Anterior cingulate cortex (tissue), 58 donors: Measurements from ENCODE around the gene NECAB3.

Experiments used
- DNase-seq, 58 donors: peaks; one replicate each; lab custom pipeline; 2025; lab: John Stamatoyannopoulos, UW

NECAB3 gene

DNA sequence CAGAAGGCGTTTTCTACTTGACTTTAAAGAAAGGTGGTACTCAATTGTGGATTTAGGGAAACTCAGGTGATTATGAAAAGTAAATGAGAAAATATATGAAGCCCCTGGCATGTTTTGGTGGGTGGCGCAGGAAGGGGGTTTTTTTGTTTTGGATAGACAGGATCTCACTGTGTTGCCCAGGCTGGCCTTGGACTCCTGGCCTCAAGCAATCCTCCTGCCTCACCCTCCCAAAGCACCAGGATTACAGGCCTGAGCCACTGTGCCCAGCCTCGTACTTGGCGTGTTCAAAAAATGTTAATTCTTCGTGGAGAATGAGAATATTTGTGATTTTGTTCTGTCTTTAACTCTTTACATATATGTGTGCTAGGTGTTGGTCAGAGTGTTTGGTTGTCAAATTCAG is 44.2 kb downstream of the NECAB3 start:
- no peak for DNase-seq

DNA sequence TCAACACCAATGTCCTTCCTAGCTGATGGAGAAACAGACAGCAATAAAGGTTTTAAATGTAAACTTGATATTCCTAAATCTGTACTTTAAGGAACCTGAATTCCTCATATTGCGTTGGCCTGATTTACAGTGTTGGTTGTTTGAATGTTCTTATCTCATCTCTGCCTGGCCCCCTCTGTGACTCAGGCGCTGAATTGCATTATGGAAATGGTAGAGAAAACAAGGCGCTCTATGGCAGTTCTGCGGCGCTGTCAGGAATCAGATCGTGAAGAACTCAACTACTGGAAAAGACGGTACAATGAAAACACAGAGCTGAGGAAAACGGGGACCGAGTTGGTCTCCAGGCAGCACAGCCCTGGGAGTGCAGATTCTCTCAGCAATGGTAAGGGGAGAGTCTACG is 44.7 kb downstream of the NECAB3 start:
- DNase-seq = no peak

DNA sequence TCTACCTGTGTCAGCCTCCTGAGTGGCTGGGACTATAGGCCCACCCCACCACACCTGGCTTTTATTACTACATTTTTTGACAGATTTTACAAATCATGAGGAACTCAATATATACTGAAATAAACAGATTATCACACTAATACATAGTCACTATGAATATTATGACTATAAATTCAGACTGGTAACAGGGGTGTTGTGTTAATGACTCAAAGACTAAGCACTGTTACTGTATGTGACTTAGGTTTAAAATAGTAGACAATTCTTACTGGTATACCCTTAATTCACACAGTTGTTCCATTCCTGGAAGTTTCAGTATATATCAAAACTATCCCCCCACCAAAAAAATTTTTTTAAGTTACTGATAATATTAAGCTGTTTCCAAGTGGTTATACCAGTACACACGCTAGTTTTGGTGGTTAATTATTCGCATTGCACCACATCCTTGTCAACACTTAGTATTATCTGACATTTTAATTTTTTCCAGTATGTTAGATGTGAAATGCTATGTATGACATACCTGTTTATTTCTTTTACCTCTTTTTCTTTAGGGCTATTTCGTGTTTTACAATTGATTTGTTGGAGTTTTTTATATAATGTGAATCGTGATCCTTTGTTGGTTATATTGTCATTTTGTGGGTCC is 46.5 kb downstream of the NECAB3 start:
- no peak for DNase-seq

DNA sequence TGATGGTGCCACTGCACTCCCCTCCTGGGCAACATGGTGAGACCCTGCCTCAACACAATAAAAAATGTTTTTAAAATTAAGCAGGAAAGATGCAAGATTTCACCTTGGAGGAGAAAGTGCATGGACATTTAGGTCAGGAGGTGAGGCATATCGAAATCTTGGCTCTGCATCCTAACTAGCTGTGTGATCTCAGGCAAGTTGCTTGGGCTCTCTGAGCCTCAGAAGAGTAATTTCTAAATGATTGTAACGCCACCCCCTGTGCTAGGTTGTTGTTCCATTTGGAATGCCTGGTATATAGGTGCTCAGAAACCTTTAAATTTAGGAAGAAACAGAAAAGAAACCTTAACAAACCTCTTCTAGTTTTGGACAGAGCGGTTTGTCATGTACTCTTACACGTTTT is 48.0 kb downstream of the NECAB3 start:
- no peak for DNase-seq

DNA sequence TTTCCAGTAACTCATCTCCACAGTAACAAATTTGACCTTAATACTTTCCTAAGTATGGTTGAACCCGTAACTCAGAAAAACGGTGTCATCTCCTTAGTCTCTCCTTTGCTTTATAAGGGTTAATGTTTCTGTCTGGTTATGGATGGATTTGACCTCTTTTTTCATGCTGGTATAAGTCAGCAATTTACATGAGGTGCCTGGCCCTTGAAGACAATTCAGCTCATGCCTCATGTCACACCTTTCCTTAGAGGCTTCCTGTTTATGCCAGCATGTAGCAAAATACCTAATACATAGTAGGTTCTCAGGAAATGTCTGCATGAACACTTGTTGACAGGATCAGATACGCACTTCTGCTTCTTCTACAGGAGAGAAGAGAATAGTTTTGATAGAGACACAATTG is 49.8 kb downstream of the NECAB3 start:
- DNase-seq = no peak

DNA sequence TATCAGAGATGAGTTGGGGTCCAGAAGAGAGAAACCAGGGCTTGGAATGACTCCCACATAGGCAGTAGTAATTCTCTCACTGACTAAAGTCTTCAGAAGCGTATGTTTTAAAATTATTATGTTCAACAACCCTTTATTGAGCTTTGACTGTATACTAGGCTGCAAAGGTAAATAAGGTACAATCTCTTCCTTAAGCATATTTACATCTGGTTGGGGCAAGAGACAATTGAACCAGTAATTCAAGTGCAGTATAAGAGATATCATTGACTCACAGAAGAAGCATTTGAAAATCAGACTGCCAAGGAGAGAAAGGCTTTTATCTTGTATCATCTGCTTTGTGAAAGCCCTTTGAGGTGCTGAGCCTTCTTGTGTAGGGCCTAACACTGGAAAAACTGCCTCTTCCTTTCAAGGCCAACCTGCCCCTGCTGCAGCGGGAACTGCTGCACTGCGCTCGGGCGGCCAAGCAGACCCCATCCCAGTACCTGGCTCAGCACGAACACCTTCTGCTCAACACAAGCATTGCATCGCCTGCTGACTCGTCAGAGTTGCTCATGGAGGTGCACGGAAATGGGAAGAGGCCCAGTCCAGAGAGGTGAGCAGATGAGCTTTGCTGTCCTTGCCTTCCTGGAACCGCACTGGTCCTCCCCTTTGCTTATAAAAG is 51.4 kb downstream of the NECAB3 start:
- no peak for DNase-seq

DNA sequence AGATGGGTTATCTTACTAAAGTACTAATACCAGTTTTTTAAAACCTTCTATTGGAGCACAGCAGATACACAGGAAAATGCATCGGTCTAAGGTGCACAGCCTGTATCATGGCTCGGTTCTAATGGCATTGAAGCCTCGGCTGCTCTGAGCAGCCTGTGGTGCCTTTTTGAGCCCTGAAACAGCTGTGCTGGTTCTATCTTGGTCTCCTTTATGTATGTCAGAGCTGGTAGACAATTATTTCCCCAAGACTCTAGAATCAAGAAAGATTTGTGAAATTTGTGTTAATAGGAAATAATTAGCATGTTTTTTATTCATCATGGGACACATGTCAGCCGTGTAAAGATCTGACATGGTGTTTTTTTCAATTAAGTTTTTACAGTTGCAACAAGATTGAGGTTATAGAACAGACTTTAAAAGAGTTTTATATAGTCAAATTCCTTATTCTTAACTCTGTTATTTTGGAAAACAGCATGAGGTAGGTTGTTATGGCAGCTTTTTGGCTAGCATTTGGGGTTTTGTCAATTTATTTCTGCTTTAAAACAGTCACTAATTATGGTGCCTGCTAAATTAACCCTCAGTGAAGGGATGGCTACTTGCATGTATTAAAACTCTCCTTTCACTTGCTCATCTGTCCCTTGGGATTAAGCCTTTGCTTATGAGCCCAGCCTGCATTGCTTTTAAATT is 52.4 kb downstream of the NECAB3 start:
- no peak for DNase-seq

DNA sequence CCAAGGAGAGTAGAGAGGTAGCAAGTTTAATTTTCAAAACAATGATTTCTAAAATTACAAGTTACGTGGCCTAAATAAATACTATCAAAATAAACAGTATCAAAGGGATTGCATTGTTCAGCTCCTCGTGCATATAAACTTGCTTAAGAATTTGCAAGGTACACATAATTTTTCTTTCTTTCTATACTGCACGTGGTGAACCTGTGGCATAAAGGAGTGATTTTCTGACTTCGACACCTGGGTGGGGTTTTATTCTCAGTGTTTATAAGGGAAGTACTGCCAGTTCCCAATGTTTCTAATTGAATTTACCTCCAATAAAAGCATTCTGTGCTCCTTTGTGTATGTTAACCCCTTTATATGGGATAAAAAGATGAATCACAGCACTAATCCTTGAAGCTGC is 62.2 kb downstream of the NECAB3 start:
- no peak for DNase-seq

DNA sequence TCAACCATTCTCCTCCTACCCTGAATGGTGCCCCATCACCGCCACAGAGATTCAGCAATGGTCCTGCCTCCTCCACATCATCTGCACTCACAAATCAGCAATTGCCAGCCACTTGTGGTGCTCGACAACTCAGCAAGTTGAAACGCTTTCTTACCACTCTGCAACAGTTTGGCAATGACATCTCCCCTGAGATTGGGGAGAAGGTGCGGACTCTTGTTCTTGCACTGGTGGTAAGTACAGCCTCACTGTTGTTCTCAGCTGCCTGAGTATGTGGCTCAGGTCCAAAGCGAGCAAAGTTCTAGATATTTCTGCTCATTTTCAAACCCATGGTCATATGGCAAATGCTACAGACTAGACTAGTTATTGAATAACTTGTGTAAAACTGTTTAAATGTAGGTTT is 63.1 kb downstream of the NECAB3 start:
- DNase-seq = no peak

DNA sequence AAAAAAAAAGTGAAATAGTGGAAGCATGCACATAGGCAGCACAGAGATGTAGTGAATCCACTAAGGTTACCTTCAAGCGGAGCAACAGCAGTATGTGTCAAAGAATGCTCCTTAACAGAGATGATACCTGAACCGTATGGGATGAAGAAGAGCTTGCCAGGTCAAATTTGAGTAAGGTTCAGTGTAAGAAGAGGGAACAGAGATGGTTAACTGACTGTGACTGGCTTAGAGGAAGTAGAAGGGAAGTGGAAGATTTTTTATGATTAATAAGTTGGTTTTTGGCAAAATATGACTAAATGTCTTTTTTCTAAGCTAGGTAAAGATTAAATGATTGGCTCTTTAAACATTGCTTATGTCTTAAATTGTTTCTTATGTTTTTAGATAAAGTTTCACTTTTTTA is 64.7 kb downstream of the NECAB3 start:
- DNase-seq = no peak
